Motor neuron (in vitro differentiated cells): ENCODE results near the gene MYF5. TPM values are rescaled to one million over a fixed set of nuclear protein-coding genes. Genes with fewer than 3 reads are reported as not detected.
A peak's percentile ranks its signal among the peaks of the same experiment; 100 is the strongest.

Source experiments
- ATAC-seq, 8 experiments: fragments of 200-7000 bp; cut with Tn5 transposase; replicated peaks in 6 of 8; 2 replicates each; pipeline ENCODE4 v1.8.0; 2021; ENCODE audit warnings: mild to moderate bottlenecking in 8 of 8, moderate library complexity in 8 of 8
- H3K27ac ChIP-seq, 2 donors: fragments of 250-450 bp; sonication (Bioruptor Pico); 2 replicates each; pipeline ENCODE4 v1.9.0; 2021; ENCODE audit warnings: antibody characterized with exemption in 2 of 2, mild to moderate bottlenecking in 2 of 2, moderate library complexity in 1 of 2
- H3K4me1 ChIP-seq, 2 donors: fragments of 250-450 bp; sonication (Bioruptor Pico); replicated peaks in 1 of 2; 2 replicates each; pipeline ENCODE4 v1.6.1; 2021; ENCODE audit warnings: antibody characterized with exemption in 2 of 2, mild to moderate bottlenecking in 2 of 2, moderate library complexity in 1 of 2
- H3K4me3 ChIP-seq, 5 donors: fragments of 250-450 bp; sonication (Bioruptor Pico); 2 replicates each; pipeline ENCODE4 v1.9.0; 2021; ENCODE audit warnings: antibody characterized with exemption in 5 of 5, mild to moderate bottlenecking in 5 of 5, moderate library complexity in 4 of 5
- WGBS, 10 experiments: fragments of 450-650 bp; shearing (Covaris generic); methylation state at CpG; one replicate each; pipeline ENCODE4 v1.0.0; 2022; 5-methylcytosine and 5-hydroxymethylcytosine counted together
- in situ Hi-C, 9 experiments: fragments of 400-800 bp; cut with MboI; loops; one replicate each; pipeline ENCODE4 v1.15.0; 2021; ENCODE audit warnings: low sequenced_read_pairs in 9 of 9, low pct_unique_long_range_greater_than_20kb in 2 of 9; ENCODE audit not compliant: unreplicated experiment in 9 of 9
- total RNA-seq, 8 experiments: library from RNA; unstranded; fragments of 300-600 nt; gene quantifications; 2 replicates each; pipeline versions ENCODE4 v1.2.3 to v1.2.4, GENCODE V29; 2022

MYF5 gene
- total RNA-seq, 8 experiments from 2014 or later: 0.11 to 0.24 TPM; not detected in 6

DNA sequence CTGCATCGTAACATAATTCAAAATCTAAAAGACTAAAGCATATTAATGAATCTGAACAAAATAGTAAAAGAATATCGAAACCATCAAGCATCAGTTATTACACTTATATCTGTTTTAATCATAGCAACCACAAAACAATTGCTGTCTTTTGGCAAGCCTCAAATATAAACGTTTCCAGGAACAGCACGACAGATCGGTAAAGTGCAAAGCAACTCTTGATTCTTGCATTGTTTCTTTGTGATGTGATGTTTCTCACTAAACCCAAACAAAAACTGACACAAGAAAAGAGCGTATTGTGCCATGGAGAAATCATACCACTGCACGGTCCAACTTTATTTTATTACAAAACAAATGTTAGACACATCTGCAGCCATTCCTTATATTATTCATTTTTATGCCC lies 18.5 kb upstream of the MYF5 start:
- in situ Hi-C loops: no loop called here
- Histone ChIP-seq H3K27ac (no peak overlapping the region), H3K4me1 (no peaks in the 10 kb centered on the region), H3K4me3 (no peak overlapping the region)
- no peak for ATAC-seq
- 15 to 100% (median 80%) methylated on average over 3 to 7 of the region's 7 CpGs for WGBS, 10 experiments

DNA sequence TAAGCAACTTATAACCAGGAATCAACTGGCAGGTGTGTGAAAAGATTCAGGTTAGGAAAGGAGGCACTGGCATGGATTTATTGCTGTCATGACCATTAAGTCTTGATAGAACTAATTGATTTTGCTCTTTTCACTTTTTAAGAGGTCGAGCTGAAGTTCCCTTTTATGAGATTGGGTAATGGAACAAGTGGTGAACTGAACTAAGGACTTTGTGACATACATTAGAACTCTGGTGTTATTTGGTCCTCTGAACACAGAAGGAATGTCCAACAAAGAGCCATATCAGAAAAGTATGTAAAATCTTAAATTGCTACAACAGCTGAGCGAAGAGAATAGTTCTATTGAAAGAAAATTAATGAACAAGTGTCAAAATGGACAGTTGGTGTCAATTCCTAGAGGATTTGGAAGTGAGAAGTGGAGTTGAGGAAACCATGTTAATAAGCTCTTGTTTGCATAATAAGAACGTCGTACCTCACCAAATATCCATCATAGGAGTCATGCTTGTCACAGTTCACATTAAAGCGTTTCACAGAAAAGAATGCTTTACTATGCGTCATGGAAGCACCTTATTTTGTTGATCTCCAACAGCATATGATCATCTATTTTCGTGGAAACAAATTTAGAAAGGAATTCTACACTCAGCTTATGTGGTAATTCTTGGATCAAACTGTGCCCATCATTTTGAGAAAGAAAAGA lies 17.7 kb upstream of the MYF5 start:
- in situ Hi-C loops: no loop called here
- H3K27ac ChIP-seq: no peak overlapping the region
- ATAC-seq: no peak
- no peak overlapping the region for H3K4me3 ChIP-seq
- H3K4me1 ChIP-seq: no peaks in the 10 kb centered on the region
- whole genome bisulfite sequencing, 10 experiments: 56 to 96% (median 78%) methylated on average over 1 to 7 of the region's 7 CpGs

DNA sequence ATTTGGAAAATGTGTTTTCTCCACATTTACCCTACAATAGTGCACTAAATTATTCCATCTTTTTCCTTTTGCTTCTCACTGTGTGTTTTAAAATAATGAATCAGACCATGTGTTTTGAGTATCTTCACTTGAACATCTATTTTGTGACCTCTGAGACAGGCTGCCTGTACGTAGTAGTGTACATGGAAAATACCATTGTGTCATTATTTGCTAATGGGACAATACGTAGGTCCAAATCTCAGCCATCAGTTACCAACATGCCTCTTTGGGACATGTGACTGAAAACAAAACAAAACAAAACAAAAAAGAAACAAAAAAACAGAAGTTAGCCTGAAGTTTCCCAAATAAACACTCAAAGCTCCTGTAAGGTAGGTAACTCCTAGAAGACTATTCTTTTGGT lies 16.4 kb upstream of the MYF5 start:
- in situ Hi-C loops: no loop called here
- no peak overlapping the region for H3K27ac ChIP-seq
- no peak overlapping the region for H3K4me3 ChIP-seq
- WGBS, 10 experiments: 87 to 100% (median 100%) methylated on average over 1 to 2 of the region's 2 CpGs; no CpG with 5 or more reads in 1 of the 10 experiments
- ATAC-seq: no peak
- no peaks in the 10 kb centered on the region for H3K4me1 ChIP-seq

DNA sequence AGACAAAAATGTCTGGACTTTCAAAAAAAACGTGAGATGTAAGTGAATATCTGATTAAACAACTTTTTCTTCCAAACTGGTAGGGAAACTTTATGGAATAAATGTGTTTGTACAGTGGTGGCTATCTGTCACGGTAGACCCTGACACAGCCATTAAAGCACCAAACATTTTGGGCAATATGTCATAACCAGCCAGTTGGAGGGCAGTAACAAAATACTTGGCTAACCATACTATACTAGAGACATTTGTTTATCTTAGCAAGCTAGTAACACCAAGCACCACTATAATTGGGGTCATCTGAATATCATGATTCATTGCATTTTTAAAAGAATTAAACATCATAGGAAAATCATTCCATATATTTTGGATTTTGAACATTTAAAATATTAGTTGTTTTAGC lies 15.3 kb upstream of the MYF5 start:
- in situ Hi-C loops: no loop called here
- 17 to 100% (median 70%) methylated on average over 1 to 2 of the region's 2 CpGs; no CpG with 5 or more reads in 1 of the 10 experiments for WGBS, 10 experiments
- Histone ChIP-seq H3K27ac (no peak overlapping the region), H3K4me1 (no peaks in the 10 kb centered on the region), H3K4me3 (no peak overlapping the region)
- ATAC-seq: no peak

DNA sequence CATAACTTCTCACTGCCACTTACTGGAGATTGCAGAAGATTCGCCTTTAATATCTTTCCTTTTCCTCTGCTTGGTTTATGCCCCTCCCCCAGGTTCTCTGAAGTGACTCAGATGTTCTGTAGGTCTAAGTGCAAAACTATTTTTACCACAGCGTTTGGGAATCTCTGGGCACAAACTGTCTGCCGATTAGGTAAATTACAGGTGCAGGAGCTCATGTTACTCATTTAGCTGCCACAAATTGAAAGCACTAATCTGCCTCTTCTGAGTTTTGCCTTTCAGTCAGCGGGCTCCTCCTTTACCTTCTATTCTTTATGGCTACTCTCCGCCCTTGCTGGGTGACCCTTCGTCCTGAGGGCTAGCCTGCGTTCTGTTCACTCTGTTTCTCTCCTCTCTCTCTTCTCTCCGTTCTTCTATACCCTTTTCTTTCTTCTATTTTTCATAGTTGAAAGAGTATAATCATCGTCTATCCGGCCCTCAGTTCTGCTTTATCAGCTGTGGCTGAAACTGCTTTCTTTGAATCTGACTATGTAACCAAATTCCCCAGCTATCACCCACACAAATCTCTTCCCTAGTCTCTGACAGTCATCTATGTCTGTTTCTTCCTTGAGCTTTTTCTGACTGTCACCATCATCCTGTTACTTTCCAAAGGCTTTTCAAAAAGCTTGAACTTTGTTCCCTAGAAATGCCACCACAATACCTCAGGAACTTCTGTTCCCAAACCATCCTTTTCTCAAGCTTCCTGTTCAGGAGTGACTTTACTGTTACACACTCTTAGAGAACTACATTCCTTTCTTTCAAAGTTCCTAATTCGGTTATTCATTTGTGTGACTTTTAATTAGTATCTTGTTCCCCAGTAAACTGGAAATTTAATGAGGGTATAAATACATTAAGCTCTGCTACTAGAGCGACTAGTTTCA lies 13.6 kb upstream of the MYF5 start:
- H3K4me1 ChIP-seq: no peaks in the 10 kb centered on the region
- H3K4me3 ChIP-seq: no peak overlapping the region
- ATAC-seq: peak in 2 of 8 experiments; percentile 50 to 92
- 50 to 91% (median 78%) methylated on average over 6 to 12 of the region's 12 CpGs for WGBS, 10 experiments
- in situ Hi-C loops: no loop called here
- H3K27ac ChIP-seq: no peak overlapping the region

DNA sequence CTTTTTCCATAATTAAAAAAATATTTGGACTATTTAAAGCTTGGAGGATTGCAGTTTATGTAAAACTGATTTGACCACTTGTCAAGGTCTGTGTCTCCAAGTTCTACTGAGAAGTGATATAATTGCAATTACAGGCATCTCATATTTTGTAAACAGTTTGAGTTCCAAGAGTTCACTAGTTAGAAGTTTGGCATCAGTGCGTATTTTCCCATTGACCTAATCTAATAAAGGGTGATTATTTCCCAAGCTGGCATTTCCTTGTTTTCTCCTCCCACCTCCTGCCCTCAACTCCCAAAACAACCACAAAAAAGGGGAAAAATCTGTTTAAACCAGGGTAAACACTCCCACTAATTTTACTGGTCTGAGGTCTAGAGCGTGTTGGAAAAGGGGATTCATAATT lies 12.3 kb upstream of the MYF5 start:
- WGBS, 10 experiments: 24 to 100% (median 90%) methylated on average over 1 to 2 of the region's 2 CpGs
- no peak for ATAC-seq
- H3K27ac ChIP-seq: no peak overlapping the region
- in situ Hi-C loops: no loop called here
- no peak overlapping the region for H3K4me3 ChIP-seq
- no peaks in the 10 kb centered on the region for H3K4me1 ChIP-seq

DNA sequence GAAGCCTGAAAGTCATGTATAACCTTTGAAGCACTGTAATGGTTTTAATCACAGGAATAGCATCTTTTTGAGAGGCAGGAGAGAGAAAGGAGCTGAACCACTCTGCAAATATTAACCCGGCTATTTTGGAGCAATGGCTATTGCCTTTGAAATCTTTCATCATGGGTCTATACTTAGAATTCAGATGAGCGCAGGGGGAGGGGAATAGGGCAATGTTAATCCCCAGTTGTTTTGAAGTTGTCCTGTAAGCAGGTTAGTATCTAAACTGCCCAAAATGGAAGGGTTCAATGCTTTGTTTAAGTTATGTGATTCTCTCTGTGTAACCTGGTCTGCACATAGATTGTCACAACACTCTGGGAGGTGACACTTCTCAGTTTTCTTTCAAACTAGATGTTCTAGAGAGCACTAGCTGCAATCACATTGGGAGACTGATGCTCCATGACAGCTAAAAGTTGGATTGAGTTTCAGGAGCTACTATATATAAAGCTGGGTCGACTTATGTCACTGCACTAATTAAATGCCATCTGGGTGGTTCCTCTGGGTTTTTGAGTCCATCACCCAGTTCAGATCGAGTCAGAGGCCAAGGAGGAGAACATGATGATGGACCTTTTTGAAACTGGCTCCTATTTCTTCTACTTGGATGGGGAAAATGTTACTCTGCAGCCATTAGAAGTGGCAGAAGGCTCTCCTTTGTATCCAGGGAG lies 9.4 kb upstream of the MYF5 start, which contains the start of gene MYF6:
MYF6 (plus strand) TSS at position 509 of the 704 bp plus-strand sequence; CDS start at position 595, 86 bp downstream.
- in situ Hi-C loops: no loop called here
- no peaks in the 10 kb centered on the region for H3K4me1 ChIP-seq

DNA sequence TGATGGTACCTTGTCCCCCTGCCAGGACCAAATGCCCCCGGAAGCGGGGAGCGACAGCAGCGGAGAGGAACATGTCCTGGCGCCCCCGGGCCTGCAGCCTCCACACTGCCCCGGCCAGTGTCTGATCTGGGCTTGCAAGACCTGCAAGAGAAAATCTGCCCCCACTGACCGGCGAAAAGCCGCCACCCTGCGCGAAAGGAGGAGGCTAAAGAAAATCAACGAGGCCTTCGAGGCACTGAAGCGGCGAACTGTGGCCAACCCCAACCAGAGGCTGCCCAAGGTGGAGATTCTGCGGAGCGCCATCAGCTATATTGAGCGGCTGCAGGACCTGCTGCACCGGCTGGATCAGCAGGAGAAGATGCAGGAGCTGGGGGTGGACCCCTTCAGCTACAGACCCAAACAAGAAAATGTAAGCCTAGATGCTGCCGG lies 8.9 kb upstream of the MYF5 start:
- Histone ChIP-seq H3K4me1 (no peaks in the 10 kb centered on the region), H3K27ac (no peak overlapping the region), H3K4me3 (no peak overlapping the region)
- 65 to 100% (median 85%) methylated on average over 1 to 18 of the region's 21 CpGs; no CpG with 5 or more reads in 3 of the 10 experiments for WGBS, 10 experiments
- ATAC-seq: no peak
- in situ Hi-C loops: no loop called here

More for the DNA sequence above, 9.4 kb upstream of the MYF5 start, which contains the start of gene MYF6:
- no peak for ATAC-seq
- Histone ChIP-seq H3K27ac (no peak within 1 kb of the TSS), H3K4me3 (peak within 1 kb of the TSS in 2 of 5 donors; percentile 9 to 19)
- WGBS, 10 experiments: 0 to 100% (median 80%) methylated on average over 1 to 4 of the region's 4 CpGs; no CpG with 5 or more reads in 2 of the 10 experiments

DNA sequence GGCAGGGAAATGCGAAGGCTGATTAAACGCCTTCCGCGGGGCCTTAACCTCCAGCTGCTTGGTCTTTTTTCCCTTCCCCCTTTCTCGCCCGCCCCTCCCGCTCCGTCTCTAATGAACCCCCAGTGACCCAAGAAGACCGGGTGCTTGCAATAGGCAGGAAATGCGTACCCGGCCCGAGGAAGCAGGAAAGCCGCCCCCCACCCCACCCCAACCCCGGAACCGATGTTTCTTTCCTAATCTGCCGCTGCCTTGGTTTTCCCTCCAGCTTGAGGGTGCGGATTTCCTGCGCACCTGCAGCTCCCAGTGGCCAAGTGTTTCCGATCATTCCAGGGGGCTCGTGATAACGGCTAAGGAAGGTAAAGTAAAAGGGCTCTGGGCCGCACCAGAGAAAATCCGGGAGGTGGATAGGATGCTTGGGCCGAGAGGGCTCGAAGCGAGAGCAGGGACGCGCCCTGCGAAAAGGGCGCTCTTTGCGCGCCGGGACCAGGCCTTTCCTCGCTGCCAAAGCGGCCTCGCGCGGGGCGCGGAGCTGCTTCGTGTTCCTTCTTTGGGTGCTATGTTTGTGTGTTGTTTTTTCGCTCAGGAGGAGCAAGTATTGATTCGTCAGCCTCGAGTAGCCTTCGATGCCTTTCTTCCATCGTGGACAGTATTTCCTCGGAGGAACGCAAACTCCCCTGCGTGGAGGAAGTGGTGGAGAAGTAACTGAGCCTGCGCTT lies 8.3 kb upstream of the MYF5 start:
- in situ Hi-C loops: no loop called here
- H3K4me1 ChIP-seq: no peaks in the 10 kb centered on the region
- 15 to 100% (median 43%) methylated on average over 1 to 11 of the region's 50 CpGs; no CpG with 5 or more reads in 2 of the 10 experiments for WGBS, 10 experiments
- peak overlapping the region in 2 of 5 donors; percentile 9 to 19 for H3K4me3 ChIP-seq
- H3K27ac ChIP-seq: no peak overlapping the region
- ATAC-seq: no peak

DNA sequence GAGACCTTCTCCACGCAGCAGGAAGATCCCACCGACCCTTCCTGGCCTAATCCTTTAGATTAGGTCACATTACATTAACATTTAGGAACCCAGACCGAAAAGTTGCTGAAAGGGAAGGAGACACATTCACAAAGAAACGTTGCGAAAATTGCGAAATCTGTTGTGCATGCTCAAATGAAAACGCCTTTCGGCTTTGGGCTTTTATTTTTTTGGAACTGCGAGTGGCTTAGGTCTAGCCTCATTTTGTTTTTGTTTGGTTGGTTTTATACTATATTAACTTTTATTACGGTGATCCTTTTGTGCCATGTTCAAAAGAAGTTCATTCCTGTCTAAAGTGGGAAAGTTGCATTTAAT lies 7.8 kb upstream of the MYF5 start:
- no peak overlapping the region for H3K4me3 ChIP-seq
- no peak for ATAC-seq

DNA sequence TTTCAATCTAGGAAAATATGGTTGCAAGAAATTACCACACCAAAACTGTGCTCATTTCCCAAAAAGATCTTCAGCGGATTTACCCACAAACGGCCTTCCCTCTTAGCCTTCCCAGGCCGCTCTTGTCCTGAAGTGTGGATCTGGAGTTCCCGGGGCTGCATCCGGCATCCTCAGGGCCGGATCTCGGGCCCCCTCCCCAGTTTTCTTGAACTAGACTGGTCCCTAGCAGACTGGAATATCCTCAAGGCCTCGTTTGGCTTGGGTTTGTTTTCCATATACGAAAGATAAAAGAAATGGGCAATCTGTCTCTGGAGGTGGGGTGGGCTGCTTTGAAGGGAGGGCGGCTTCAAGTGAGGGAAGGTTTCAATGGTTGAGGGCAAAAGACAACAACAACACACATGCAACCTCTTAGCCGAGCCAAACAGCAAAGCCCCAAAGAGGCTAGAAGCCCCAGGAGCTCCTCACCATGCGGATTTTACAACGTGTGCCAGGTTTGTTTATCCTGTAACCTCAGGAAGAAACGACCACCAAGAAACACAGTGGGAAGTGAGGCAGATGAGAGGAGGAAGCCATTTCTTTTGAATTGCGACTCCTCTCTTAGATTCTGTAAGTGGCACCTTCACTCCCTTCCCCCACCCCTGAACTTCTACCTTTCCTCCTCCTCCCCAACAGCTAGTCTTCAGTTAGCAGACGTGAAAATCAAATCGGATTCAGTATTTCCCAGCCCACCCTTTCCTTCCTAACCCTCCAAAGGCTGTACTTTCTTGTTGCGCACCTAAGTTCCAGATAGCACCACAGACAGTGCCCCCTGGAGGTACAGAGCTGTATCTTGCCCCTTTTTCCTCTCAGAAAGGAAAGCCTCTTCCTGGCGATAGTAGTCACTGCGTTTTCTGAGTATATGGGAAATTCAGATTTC lies 6.6 kb upstream of the MYF5 start:
- H3K4me3 ChIP-seq: no peak overlapping the region
- H3K27ac ChIP-seq: no peak overlapping the region
- ATAC-seq: no peak
- no peaks in the 10 kb centered on the region for H3K4me1 ChIP-seq
- in situ Hi-C loops: no loop called here
- WGBS, 10 experiments: 20 to 91% (median 83%) methylated on average over 1 to 13 of the region's 20 CpGs; no CpG with 5 or more reads in 1 of the 10 experiments

More for the DNA sequence above, 7.8 kb upstream of the MYF5 start:
- in situ Hi-C loops: no loop called here
- H3K4me1 ChIP-seq: no peaks in the 10 kb centered on the region
- 37 to 86% (median 59%) methylated on average over 1 to 10 of the region's 10 CpGs for WGBS, 10 experiments
- no peak overlapping the region for H3K27ac ChIP-seq
